ENCODE measurements around the gene CARS1.

The CARS1 gene

GRCh38 chr11:3089236-3090061 is 32.2 kb upstream of the CARS1 start:
- TF ChIP-seq TAF1 (IDR thresholded peaks at IDR 0.05; ENCODE audit: borderline replicate concordance, insufficient read depth, low read length), result no peak
- TF ChIP-seq FOXP2 (optimal IDR thresholded peaks at IDR 0.05; ENCODE audit: borderline replicate concordance, extremely low read depth, extremely low read length, insufficient read depth), result no peak
- TF ChIP-seq SIN3A (IDR thresholded peaks at IDR 0.05; ENCODE audit: borderline replicate concordance, insufficient read depth, low read length), result no peak
- TF ChIP-seq POLR2AphosphoS5 (IDR thresholded peaks at IDR 0.05; ENCODE audit: low read depth, low read length), result no peak
- no peak for TF ChIP-seq REST (IDR thresholded peaks at IDR 0.05; ENCODE audit: insufficient read depth in 1 of 2, low read depth in 2 of 2, low read length in 2 of 2)

- no peak for TF ChIP-seq TAF1 (IDR thresholded peaks at IDR 0.05; ENCODE audit: borderline replicate concordance, insufficient read depth, low read length)
- TF ChIP-seq REST (IDR thresholded peaks at IDR 0.05; ENCODE audit: insufficient read depth in 1 of 2, low read depth in 2 of 2, low read length in 2 of 2), result no peak
- no peak for TF ChIP-seq FOXP2 (optimal IDR thresholded peaks at IDR 0.05; ENCODE audit: borderline replicate concordance, extremely low read depth, extremely low read length, insufficient read depth)
- TF ChIP-seq SIN3A (IDR thresholded peaks at IDR 0.05; ENCODE audit: borderline replicate concordance, insufficient read depth, low read length), result no peak
- TF ChIP-seq POLR2AphosphoS5 (IDR thresholded peaks at IDR 0.05; ENCODE audit: low read depth, low read length), result no peak
Measured at GRCh38 chr11:3088806-3089205, 31.6 kb upstream of the CARS1 start.

DNA sequence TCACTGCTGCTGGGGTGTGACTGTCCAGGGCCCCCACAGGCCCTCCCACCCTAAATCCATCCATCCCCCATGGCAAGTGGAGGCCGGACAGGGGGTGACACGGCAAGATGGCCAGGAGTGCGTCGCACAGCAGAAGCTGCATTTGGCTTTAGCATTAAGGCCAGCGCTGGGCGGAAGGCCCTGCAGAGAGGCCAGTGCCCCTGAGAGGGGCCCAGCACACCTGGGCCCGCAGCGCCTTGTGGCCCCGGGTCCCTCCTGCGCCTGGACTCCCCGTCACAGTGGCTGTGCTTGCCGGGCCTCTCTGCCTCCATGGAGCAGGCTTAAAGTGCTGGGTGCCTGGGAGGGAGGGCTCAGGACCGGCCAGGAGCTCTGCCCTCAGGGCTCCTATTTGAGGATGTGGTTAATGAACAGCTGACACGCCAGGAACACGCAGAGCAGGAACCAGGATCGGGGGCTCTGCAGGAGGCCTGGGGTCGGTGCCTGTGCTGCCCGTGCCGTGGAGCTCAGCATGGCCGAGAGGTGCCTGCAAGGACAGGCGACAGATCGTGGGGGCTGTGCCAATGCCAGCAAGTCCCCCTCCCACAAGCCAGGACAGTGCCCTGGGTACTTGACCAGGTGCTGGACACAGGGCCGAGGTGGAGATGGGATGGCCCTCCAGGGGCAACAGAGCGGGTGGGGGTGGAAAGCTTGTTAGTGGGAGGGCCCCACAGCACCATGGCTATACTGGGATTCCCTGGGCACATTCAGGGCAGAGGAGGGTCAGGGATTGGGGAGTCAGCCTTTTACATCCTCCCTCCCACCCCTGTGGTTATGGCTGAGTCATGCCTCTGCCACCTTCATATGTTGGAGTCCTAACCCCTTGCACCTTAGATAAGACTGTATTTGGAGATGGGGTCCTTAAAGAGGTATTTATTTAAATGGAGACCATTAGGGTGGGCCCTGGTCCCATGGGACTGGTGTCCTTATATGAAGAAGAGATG is 30.9 kb upstream of the CARS1 start:
- no peak for TF ChIP-seq TAF1 (IDR thresholded peaks at IDR 0.05; ENCODE audit: borderline replicate concordance, insufficient read depth, low read length)

- no peak for TF ChIP-seq FOXP2 (optimal IDR thresholded peaks at IDR 0.05; ENCODE audit: borderline replicate concordance, extremely low read depth, extremely low read length, insufficient read depth)
- TF ChIP-seq TAF1 (IDR thresholded peaks at IDR 0.05; ENCODE audit: borderline replicate concordance, insufficient read depth, low read length), result no peak
- TF ChIP-seq REST (IDR thresholded peaks at IDR 0.05; ENCODE audit: insufficient read depth in 1 of 2, low read depth in 2 of 2, low read length in 2 of 2), result no peak
- TF ChIP-seq POLR2AphosphoS5 (IDR thresholded peaks at IDR 0.05; ENCODE audit: low read depth, low read length), result no peak
- no peak for TF ChIP-seq SIN3A (IDR thresholded peaks at IDR 0.05; ENCODE audit: borderline replicate concordance, insufficient read depth, low read length)
Measured at GRCh38 chr11:3087373-3087772, 30.1 kb upstream of the CARS1 start.

- TF ChIP-seq SIN3A (IDR thresholded peaks at IDR 0.05; ENCODE audit: borderline replicate concordance, insufficient read depth, low read length) (no peak), POLR2AphosphoS5 (IDR thresholded peaks at IDR 0.05; ENCODE audit: low read depth, low read length) (no peak), TAF1 (IDR thresholded peaks at IDR 0.05; ENCODE audit: borderline replicate concordance, insufficient read depth, low read length) (no peak), REST (IDR thresholded peaks at IDR 0.05; ENCODE audit: insufficient read depth in 1 of 2, low read depth in 2 of 2, low read length in 2 of 2) (no peak), FOXP2 (optimal IDR thresholded peaks at IDR 0.05; ENCODE audit: borderline replicate concordance, extremely low read depth, extremely low read length, insufficient read depth) (no peak)
Measured at GRCh38 chr11:3086671-3087150, 29.5 kb upstream of the CARS1 start.
